Smooth muscle cell of the brain vasculature (primary cell): ENCODE results near the gene RASL10A.

Experiments
- DNase-seq: peaks from one replicate; pipeline ENCODE4 v3.0.0-alpha.2; 2012; ENCODE audit warnings: low read depth, low spot score

The RASL10A gene

GRCh38 chr22:29339381-29340235, 24.1 kb upstream of the RASL10A start:
- no peak for DNase-seq

DNA sequence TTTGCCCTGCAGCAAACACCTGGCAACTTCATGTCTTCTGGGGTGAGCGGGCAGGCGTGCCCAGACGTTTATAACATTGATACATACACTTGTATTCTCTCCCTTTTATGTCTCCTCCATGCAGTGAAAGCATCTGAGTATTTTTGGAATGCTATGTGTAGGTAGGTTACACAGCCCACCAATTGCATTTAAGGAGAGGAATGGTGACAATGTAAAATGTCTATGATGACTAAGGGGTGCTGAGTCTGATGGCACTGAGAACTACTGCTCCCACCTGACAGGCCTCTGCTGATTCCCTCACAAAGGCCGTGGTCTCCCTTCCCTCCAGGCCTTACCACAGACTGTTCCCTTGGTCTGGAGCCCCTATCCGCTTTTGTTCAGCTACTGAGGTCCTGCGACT, 22.9 kb upstream of the RASL10A start:
- DNase-seq = no peak

DNA sequence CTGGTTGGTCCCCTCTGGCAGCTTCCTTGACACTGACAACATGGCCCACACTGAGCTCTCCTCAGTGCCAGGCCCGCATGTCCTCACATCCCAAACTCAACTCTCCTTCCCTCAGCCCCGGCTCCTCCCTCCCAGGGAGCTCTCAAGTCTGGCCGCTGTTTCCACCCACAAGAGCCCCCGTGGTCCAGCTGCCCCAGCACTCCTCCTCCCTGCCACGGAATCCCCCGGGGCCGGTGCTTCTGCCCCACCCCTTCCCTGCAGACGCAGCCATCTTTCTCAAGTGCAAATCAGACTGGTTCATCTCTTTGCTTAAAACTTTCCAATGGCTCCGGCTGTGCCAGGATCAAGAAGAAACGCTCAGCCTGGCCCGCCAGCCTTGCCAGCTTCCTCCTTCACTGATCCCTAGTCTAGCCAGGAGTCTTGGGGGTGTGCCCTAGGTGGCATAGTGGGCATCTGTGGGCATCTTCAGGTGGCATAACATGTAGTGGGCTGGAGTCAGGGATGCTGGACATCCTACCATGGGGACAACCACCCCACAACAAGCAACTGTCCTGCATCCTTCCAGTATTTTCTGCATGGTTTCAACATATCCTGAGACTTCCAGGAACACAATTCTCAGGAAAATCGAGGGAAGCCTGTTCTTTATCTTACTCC, 22.3 kb upstream of the RASL10A start:
- DNase-seq = no peak

DNA sequence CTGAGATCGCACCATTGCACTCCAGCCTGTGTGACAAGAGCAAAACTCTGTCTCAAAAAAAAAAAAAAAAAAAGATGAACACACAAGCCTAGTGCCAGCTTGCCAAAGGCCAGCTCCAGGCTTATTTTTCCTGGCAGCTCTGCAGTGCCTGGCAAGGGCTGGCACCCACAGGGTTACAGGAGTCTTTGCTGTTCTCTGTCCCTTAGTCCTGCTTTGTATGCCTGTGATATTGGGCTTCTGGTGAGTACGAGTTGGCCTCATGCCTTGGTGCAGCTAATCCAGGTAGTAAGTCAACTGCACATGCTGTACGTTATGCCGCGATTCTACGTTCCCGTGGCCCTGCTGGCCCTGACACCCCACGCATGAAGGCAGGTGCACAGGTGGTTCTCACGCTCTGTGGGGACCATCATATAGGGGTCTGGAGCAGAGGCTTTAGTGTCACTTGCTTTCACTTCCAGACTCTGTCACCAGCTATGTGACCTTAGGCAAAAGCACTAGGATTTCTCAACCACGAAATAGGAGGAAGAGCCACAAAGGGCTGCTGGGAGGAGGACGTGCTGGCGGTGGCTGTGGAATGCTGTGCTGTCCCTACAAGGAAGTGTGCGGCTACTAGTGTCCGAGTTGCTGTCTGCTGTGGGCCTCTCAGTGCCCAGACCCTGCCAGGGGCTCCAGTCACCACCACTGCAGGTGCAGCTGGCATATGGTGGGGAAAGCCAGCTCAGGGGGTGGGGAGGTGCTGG, 21.4 kb upstream of the RASL10A start:
- DNase-seq = no peak

DNA sequence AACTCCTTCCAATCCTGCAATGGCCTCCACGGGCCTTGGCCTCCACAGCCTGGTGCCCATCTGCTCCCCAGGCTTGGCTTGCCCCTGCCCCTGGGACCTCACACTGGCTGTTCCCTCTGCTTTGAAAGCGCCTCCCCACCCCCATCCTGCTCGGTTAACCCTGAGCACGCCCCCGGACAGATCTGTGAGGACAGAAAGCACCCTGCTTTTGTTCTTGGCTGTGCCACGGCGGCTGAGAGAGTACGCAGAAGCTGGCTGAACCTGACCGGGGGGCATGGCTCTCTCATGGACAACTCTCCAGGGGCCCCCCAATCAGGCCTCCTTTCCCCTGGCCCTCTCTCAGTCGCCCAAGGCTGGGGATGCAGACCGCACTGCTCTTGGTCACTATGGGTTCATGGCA, 20.2 kb upstream of the RASL10A start:
- DNase-seq = no peak

GRCh38 chr22:29334696-29335344, 19.3 kb upstream of the RASL10A start:
- no peak for DNase-seq

- DNase-seq = no peak
Observed at GRCh38 chr22:29334148-29334547, 18.7 kb upstream of the RASL10A start.

- no peak for DNase-seq
Observed at GRCh38 chr22:29332886-29333496, 17.5 kb upstream of the RASL10A start.

DNA sequence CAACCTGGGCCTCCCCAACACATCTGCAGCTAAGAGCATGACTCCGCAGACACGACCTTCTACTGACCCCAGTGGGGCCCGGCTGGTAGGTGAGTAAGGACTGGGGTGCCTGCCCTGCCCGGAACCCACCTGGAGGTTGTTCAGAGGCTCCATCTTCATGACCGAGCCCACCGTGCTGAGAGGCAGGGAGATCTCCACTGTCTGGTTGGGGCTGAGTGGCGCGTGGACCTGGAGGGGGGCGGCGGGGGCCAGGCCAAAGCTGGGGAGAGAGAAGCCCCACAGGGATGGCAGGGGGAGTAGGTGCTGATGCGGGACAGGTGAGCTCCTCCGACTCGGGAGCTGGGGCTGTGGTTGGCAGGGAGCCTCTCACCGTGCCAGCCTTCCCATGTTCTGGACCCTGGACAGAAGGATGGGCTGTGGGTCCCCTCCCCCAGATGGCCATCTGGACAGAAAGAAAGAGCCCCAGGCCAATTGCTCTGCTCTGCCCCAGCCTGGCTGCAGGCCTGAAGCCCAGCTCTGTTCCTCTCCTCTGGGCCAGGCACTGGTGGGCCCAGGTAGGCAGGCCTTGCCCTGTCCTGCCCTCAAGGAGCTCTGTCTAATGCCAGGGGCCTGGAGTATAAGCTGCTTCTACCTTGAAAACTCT, 16.3 kb upstream of the RASL10A start:
- DNase-seq = no peak

DNA sequence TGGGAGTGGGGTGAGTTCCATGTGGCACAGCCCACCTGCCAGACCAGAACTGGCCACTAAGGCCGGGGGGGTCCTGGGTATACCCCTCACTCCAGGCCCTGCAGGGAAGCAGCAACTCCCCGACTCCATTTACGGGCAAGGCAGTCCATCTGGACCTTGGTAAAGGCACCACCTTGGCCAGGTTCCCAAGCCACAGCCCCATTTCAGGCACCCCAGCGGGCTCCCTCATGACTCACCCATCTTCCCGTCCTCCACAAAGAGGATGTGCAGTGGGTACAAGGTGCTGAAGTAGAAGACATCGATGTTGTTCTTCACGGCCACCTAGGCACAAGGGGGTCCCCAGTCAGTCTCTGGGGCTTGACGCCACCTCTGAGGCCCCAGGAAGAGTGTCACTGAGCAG, 15.7 kb upstream of the RASL10A start:
- DNase-seq = no peak

- no peak for DNase-seq
Observed at GRCh38 chr22:29330753-29331152, 15.3 kb upstream of the RASL10A start.

GRCh38 chr22:29330291-29330690, 14.8 kb upstream of the RASL10A start:
- DNase-seq = no peak

- DNase-seq = no peak
Observed at GRCh38 chr22:29329581-29329980, 14.1 kb upstream of the RASL10A start.

- DNase-seq = no peak
Observed at GRCh38 chr22:29328566-29329500, 13.3 kb upstream of the RASL10A start.

GRCh38 chr22:29328055-29328454, 12.6 kb upstream of the RASL10A start:
- no peak for DNase-seq

DNA sequence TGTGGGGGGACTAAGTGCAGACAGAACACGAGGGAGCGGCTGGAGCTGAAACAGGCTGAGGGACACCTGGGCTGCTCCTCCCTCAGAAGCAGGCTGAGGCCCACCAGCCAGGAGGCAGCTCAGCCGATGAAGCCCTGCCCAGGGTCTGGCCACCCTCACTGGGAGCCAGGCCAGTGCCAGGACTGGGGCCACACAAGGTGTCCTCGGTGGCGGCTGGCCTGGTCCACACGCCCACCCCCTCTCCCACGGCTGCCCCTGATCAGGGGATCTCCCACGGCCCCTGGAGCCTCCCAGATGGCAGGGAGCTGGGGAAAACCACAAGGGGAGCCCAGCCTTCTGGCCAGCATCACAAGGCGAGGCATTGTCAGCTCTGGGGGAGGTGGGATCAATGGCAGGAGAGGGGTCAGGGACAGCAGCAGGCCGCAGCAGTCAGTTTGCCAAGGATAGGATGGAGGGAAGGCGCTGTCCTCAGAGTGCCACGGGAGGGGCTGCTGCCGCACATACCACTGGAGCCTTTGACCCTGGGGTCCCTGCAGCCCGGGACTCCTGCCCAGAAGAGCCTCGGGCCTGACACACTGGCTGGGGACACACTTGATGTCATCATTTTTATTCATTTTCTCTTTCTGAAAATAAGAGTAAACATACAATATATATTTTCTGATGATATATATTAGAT, 11.7 kb upstream of the RASL10A start:
- DNase-seq = no peak

- no peak for DNase-seq
Observed at GRCh38 chr22:29326481-29326880, 11.0 kb upstream of the RASL10A start.

DNA sequence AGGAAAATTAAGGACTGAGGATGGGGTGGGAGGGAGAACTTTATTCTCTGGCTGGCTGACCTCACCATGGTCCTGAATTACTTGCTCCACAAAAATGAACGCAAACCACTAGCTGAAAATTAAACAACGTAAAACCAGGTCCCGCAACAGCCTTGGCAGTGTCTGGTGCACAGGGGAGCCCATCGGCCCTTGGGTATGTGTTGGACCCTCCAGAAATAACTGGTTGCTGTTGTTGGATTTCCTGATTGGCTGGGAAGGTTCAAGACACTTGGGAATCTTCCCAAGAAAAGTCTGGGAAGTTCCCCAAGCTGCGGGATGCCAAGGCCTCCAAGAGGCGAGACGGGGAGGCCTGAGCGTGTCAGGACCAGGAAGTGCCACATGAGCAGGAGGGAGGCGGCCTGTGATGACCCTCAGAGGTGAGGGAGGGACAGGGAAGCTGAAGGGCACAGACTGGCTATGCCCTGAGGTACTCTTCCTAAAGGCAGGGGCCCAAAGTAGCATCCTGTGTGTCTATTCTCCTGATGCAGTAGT, 10.4 kb upstream of the RASL10A start:
- no peak for DNase-seq

DNA sequence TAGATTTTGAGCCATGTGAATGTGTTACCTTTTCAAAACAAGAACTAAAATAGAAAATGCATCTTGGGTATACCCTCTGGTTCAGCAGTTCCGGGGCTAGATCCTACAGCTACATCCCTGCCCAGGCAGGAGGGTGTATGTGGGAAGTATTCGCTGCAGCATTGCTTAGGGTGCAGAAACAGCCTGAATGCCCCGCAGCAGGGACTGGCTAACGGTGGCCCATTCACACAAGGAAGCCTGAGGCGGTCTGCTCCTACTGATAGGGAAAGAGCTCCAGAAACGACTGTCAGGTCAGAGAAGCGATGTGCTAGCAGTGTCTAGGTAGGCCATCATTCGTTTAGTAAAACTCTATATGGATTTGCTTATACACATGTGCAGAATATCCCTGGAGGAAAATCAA, 9.9 kb upstream of the RASL10A start:
- DNase-seq = no peak
